Mammary epithelial cell (primary cell): ENCODE measurements around the gene OGFR.

Experiments
- CTCF ChIP-seq, 2 donors: IDR thresholded peaks in 1 of 2; conservative IDR thresholded peaks in 1 of 2; 2 replicates each; pipeline ENCODE4 v1.5.1; 2011 to 2012; ENCODE audit warnings: inconsistent platforms in 2 of 2, low read length in 2 of 2, mild to moderate bottlenecking in 2 of 2, control low read depth in 1 of 2, low read depth in 1 of 2; ENCODE audit not compliant: insufficient read depth in 1 of 2; ENCODE audit errors: extremely low read depth in 1 of 2
- EZH2 ChIP-seq: IDR thresholded peaks from 2 replicates; pipeline ENCODE4 v1.6.1; 2012; ENCODE audit warnings: low read length, inconsistent platforms, borderline replicate concordance

DNA sequence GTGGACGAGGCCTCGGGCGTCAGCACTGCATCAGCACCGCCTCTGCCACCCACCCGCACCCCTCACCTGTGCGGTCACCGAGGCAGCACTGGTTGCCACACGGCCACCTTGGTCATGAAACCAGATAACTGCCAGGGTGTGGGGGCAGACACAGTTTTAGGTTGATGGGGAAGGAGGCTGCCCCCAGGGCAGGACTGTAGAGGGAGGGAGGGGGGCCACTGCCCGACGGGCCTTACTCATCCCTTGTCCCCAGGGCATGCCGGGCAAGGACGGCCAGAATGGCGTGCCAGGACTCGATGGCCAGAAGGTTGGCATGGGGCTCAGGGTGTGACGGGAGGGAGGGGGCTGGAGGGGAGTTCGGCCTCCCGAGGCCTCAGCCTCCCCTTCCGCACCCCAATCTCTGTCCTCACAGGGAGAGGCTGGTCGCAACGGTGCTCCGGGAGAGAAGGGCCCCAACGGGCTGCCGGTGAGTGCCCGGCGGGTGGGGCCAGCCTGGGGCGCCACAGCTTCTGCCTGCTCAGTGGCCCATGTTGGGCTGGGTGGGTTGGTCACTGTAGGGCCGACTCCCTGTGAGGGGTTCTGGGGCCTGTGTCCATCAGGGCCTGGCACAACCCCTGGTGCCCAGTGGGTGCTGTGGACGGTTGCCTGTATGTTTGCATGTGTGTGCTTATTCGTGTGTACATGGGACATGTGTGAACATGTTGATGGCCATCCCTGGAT, 24.0 kb downstream of the OGFR start:
- no peak for TF ChIP-seq CTCF (conservative IDR thresholded peaks at IDR 0.05 in 1 of 2, IDR thresholded peaks at IDR 0.05 in 1 of 2; ENCODE audit: extremely low read depth in 1 of 2, insufficient read depth in 1 of 2, low read depth in 1 of 2, low read length in 2 of 2)
- no peak for TF ChIP-seq EZH2
